ENCODE results near the gene KIRREL3. TPM values are rescaled to one million over a fixed set of nuclear protein-coding genes. Genes with fewer than 3 reads are reported as not detected.
A peak's percentile ranks its signal among the peaks of the same experiment; 100 is the strongest.

The KIRREL3 gene
- total and polyA plus RNA-seq, 2 of the 4 experiments (the other 2 are of a cell fraction): 10.9 to 15.9 TPM

DNA sequence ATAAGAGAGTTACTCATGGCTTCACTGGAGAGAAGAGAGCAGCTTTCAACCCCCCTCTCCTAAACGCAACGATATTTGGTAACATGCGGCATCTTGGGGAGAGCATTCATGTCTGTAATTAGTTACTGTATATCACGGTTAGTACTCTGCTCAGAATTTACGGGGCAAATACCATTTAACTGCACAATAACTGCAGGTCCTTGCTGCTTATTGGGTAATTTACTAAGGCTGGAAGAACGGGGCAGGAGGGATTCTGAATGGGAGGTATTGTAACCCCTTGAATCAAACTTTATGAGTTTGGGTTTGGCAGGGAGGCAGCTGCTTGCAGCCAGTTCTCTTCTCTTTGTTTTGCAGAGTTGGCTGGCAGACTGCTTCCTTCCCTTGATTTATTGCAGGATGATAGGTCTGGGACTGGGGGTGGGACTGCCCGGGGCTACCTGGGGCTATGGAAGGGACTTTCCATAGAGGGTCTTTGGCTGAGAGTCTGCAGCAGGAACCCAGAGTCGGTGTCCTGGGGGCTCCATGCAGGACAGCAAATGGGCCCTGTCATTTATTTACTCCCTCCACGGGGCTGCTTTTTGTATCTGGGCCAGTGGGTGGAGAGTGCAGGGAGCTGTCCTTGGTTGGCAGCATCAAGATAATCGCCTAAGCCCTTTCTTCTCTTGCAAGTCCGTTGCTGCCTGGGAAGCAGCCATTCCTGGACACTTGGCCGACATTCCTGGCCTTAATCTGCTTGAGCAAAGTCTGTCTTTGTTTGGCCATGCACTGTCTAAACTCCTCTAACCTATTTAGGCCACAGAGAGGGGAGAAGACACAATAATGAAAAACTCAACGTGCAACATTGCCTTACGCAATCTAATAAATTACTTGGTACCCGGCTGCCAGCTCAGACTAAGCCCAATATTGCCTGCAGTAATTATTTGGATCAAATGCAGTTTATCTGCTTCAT lies 456.2 kb downstream of the KIRREL3 start:
- Histone ChIP-seq H2AFZ (replicated peaks; ENCODE audit: low read length, poor library complexity) (no peak overlapping the region), H2AK5ac (ENCODE audit: low read depth, low read length) (no peak overlapping the region), H3K4me1 (ENCODE audit: control insufficient read depth, insufficient read depth, low read length) (peaks cover 3% of the 10 kb centered on the region), H2BK5ac (ENCODE audit: low read depth, low read length, poor library complexity, severe bottlenecking) (no peak overlapping the region), H3K9me3 (ENCODE audit: control insufficient read depth, insufficient read depth, low read length) (no peaks in the 10 kb centered on the region), H3K14ac (replicated peaks; ENCODE audit: low read depth, low read length) (no peak overlapping the region), H3K79me1 (ENCODE audit: low read depth in 1 of 2, low read length in 2 of 2) (0 out of 4 replicates have a peak, but pooled peaks cover 0 to 2% of the 10 kb centered on the region in 2 experiments), H4K5ac (ENCODE audit: low read depth, low read length) (no peak overlapping the region), H3K18ac (ENCODE audit: low read depth, low read length) (no peak overlapping the region), H4K8ac (ENCODE audit: low read depth in 2 of 2, low read length in 2 of 2) (no peak overlapping the region), H3K23ac (ENCODE audit: low read depth, low read length) (no peak overlapping the region), H3K9ac (ENCODE audit: low read depth, low read length) (no peak overlapping the region), H3K27me3 (ENCODE audit: control insufficient read depth, insufficient read depth, low read length) (no peaks in the 10 kb centered on the region), H4K91ac (ENCODE audit: insufficient read depth, low read depth, low read length) (no peak overlapping the region), H3K9me1 (ENCODE audit: insufficient read depth, low read length) (peaks cover 9% of the 10 kb centered on the region), H3K27ac (ENCODE audit: insufficient read depth, low read length) (no peak overlapping the region), H4K20me1 (ENCODE audit: insufficient read depth, low read length) (peaks cover 27% of the 10 kb centered on the region; the same call in 1 of the 2 replicates), H3K36me3 (ENCODE audit: control insufficient read depth, insufficient read depth, low read length) (no peaks in the 10 kb centered on the region), H2BK20ac (ENCODE audit: low read depth, low read length) (no peak overlapping the region), H2AK9ac (replicated peaks; ENCODE audit: low read depth, low read length, poor library complexity) (no peak overlapping the region), H3K4me2 (ENCODE audit: low read depth, low read length) (no peak overlapping the region), H3K56ac (ENCODE audit: extremely low read depth, insufficient read depth, low read length) (no peak overlapping the region), H3K4me3 (ENCODE audit: insufficient read depth, low read depth, low read length) (no peak overlapping the region), H2BK120ac (ENCODE audit: low read depth, low read length) (no peak overlapping the region), H3K4ac (ENCODE audit: low read depth, low read length) (no peak overlapping the region), H2BK15ac (ENCODE audit: low read depth, low read length) (no peak overlapping the region)
- 0% methylated on average over 1 of the region's 15 CpGs; no CpG with 5 or more reads in 1 of the 2 experiments for WGBS, 2 experiments (ENCODE audit: extremely low coverage in 2 of 2, insufficient read length in 1 of 2)
- dilution Hi-C loops (cut with HindIII; ENCODE audit: low sequenced_read_pairs, unreplicated experiment): no loop called here
- no TSS peak for BruUV-seq (replicated peaks)
- CTCF ChIA-PET: no interaction called here
- DNase-seq (peak; percentile 57), ATAC-seq (ENCODE audit: low read depth) (peak; percentile 76)
- in situ Hi-C loops (cut with MboI; ENCODE audit: low sequenced_read_pairs): no loop called here
- TF ChIP-seq CEBPB (IDR thresholded peaks at IDR 0.05; ENCODE audit: low read depth, low read length) (peak; percentile 61), ELK1 (IDR thresholded peaks at IDR 0.05; ENCODE audit: borderline replicate concordance, low read depth, low read length) (no peak)
- intact Hi-C loops (cut with micrococcal nuclease): no loop called here
- POLR2A ChIA-PET (ENCODE audit: unreplicated experiment): no interaction called here

Data from IMR-90 (cell line).